GM19438 (cell line): ENCODE results near the gene NHP2.
"Not testable (repeated sequence)": the region's sequence is repeated elsewhere in the genome, so short reads cannot be mapped to it uniquely, and the experiment has no call there.

Experiments used
- ATAC-seq: cut with Tn5 transposase; IDR thresholded peaks from one replicate; pipeline ENCODE4 v1.9.1; 2021; ENCODE audit warnings: low read depth; ENCODE audit not compliant: unreplicated experiment

NHP2 gene

DNA sequence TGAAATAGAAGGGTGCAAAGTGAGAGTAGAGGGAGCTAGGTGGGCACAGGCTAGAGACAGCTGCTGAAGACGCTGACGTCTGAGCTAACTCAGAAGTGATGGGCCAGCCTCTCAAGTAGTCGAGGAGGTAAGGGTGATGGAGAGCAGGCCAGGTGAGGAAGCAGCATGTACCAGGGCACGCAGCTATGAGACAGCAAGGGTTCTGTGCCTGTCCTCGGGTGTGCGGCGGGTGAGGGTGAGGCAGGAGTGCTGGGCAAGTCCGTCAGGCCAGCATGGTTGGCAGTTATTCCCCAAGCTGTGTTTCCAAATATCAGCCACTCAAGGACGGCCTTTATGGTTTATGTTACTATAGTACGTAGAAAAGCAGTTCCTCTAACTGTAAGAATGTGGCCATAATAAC, 16.7 kb downstream of the NHP2 start:
- ATAC-seq, result no peak

- ATAC-seq, result no peak
These were observed 22.2 kb downstream of the NHP2 start for GRCh38 chr5:178131446-178131996.

- peak; percentile 72 for ATAC-seq
These were observed 22.9 kb downstream of the NHP2 start, which contains the start of gene RMND5B for GRCh38 chr5:178130576-178131445. TSS of gene RMND5B (plus strand) at chr5:178131014. CDS start at chr5:178138120, 7,106 bp downstream.

GRCh38 chr5:178130234-178130575, 23.5 kb downstream of the NHP2 start:
- ATAC-seq, result not testable (repeated sequence)

DNA sequence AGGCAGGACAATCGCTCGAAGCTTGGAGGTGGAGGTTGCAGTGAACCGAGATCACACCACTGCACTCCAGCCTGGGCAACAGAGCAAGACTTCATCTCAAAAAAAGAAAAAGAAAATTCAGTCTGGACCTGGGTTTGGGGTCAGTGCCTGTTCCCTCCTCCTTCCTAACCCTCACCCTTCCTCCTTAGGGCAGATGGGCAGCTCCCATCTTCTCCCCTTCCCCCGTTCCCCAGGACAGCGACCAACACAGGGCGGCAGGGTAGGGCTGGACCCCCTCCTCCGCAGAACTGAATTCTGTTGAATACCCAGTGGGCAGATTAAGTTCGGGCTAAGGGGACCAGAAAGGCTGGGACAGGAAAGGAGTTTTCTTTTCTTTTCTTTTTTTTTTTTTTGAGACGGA, 24.4 kb downstream of the NHP2 start:
- ATAC-seq, result no peak

DNA sequence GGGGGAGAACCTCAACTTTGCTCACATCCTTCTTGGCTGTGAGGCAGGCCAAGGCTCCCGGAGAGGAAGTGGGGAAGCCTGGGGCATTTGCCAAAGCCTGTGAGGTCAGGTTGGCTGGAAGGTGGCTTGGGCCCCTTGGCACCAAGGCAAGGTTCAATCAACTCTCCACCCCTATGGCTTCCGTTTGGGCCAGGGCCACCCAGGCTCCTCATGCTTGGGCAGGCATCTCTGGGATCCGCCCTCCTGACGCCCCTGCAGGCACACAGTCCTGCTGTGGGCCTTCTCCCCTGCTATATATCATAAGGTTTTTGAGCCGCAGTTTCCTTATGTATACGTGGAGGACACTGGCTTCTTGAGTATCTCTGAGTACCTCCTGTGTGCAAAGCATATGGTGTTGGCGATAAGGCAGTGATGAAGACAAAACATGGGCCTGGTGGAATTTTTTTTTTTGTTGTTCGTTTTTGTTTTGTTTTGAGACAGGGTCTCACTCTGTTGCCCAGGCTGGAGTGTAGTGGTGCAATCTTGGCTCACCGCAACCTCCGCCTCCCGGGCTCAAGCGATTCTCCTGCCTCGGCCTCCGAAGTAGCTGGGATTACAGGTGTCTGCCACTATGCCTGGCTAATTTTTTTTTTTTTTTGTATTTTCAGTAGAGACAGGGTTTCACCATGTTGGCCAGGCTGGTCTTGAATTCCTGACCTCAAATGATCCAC, 26.2 kb downstream of the NHP2 start:
- not testable (repeated sequence) for ATAC-seq

DNA sequence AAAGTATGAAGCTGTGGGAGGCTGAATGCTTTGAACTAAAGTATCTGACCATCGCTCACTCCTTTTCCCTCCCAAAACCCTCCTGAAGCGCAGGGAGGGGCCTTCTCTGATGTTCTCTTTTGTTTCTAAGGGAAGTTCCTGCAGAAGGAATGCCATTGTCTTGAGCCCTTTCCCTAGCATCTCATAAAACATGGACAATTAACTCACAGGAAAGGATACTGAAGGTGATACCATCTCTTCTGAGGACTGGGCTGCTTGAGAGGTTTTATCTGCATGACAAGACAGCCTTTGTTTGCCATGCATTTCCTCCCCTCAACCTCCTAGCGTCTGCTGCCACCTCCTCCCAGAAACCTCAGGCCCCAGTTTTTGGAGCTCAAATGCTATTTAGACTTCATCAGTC, 27.1 kb downstream of the NHP2 start:
- no peak for ATAC-seq

DNA sequence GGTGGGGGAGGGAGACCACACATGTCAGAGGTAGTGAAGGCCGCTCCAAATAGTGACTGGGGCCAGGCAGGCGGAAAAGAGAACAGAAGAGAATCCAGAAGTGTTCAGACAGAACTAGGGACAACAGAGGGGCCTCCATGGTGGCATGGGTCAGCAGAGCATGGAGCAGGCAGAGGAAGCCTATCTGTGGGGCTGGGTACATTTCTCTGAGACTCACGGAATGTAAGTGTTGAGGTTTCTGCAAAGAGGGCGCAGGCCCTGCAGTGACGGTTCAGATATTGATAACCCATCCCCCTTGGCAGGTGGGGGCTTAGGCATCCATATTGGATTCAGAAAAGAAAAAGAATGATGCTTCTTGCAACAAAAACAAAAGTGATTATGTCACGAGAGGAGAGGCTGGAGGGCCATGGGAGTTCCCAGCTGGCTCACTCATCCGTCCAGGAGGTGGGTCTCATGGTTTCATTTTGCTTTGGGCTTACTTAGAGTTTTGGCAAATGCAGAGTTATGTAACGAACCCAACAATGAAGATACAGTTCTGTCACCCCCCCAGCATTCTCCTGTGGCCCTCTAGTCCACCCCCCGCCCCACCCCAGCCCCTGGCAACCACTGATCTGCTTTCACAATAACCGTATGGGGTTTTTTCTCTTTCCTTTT, 28.3 kb downstream of the NHP2 start:
- no peak for ATAC-seq

- ATAC-seq, result no peak
These were observed 29.4 kb downstream of the NHP2 start for GRCh38 chr5:178123966-178124925.

DNA sequence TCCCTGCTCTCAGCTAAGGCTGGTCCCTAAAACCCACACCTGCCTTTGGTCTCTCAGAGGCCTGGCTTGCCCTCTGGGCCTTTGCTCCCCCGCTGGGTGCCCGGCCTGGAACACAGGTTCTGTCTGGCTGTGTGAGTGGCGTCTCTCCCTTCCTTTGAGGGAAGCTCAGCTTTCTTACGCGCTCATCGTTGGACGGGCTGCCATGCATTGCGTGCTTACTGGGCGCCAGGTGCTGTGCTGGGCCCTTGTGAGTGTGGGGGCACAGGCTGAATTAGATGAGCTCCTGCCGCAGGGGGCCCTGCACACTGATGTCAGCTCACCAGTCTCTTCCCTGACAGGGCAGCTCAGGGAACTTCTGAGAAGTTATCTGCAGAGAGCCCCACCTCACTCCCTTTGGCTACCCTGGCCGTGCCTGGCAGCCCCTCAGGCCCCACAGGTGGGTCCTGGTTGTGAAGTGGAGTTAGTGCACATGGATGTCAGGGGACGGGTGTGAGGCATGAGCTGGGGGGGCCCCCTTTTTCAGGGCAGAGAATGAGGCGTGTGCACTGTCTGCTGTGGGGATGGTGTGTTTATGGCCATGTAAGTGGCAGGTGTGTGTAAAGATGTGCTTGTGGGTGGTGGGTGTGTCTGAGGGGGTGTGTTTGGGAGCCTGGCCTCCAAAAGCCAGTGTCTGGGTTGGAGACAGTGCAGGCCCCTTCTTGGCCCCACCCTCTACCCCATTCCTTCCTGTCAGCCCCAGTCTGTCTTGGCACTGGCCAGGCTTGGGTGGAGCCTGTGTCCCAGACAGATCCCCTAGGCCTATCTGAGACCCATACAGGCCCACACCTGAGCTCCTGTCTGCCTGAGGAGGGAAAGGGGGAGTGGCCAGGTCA, 30.4 kb downstream of the NHP2 start:
- no peak for ATAC-seq

DNA sequence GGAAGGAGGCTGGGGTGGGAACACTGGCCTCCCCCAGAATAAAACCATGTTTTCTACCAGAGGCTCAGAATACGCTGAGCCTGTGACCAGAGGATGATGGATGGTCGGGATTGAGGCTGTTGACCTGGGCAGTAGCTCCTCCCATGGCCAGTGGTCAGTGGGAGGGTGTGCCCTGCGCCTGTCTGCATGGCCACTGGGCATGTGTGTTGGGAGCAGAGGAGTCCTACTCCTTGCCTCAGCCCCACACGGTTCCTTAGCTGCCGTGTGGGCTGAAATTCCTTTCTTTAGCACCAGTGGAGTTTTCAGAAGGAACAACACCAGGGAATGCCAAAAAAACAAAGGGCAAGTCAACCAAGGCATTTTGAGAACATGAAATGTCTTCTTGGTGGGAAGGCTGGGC, 31.3 kb downstream of the NHP2 start:
- no peak for ATAC-seq

DNA sequence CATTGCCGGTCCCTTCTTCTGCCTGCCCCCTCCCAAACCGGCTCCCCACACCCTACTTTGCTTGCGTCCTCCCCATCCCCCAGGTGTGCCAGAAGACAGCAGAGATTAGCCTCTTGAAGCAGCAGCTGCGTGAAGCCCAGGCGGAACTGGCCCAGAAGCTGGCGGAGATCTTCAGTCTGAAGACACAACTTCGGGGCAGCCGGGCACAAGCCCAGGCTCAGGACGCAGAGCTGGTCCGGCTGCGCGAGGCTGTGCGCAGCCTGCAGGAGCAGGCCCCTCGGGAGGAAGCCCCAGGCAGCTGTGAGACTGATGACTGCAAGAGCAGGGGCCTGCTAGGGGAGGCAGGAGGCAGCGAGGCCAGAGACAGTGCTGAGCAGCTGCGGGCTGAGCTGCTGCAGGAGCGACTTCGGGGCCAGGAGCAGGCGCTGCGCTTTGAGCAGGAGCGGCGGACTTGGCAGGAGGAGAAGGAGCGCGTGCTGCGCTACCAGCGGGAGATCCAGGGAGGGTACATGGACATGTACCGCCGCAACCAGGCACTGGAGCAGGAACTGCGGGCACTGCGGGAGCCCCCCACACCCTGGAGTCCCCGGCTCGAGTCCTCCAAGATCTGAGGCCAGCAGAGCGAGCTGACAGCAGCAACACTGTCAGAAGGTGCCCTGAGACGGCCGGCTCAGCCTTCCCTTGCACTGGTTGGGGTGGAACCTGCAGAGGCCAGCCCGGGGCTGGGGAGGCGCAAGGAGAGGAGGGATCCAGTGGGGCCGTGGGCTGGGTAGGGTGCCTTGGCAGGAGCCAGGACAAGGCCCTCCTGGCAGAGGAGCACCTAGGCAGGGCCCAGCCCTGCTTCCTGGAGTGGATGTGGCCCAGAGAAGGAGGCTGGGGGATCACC, 32.1 kb downstream of the NHP2 start:
- no peak for ATAC-seq

- peak; percentile 76 for ATAC-seq
These were observed 32.9 kb downstream of the NHP2 start for GRCh38 chr5:178120607-178121357.

DNA sequence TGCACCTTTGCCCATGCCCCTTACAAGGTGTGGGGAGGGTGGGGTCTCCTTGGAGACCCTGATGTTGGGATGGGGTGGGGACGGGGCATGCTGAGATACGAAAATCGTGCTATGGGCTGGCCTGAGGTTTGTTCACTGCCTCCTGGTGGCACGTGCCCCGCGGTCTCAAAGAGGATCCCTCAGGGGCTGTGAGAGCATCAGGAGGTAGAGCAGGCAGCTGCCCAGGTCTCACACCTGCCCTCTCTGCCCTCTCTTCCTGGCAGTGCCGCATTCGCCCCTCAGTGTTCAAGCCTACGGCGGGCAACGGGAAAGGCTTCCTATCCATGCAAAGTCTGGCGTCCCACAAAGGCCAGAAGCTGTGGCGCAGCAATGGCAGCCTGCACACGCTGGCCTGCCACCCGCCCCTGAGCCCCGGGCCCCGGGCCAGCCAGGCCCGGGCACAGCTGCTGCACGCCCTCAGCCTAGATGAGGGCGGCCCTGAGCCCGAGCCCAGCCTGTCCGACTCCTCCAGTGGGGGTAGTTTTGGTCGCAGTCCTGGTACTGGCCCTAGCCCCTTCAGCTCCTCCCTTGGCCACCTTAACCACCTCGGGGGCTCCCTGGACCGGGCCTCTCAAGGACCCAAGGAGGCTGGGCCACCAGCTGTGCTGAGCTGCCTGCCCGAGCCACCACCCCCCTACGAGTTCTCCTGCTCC, 33.6 kb downstream of the NHP2 start:
- no peak for ATAC-seq

DNA sequence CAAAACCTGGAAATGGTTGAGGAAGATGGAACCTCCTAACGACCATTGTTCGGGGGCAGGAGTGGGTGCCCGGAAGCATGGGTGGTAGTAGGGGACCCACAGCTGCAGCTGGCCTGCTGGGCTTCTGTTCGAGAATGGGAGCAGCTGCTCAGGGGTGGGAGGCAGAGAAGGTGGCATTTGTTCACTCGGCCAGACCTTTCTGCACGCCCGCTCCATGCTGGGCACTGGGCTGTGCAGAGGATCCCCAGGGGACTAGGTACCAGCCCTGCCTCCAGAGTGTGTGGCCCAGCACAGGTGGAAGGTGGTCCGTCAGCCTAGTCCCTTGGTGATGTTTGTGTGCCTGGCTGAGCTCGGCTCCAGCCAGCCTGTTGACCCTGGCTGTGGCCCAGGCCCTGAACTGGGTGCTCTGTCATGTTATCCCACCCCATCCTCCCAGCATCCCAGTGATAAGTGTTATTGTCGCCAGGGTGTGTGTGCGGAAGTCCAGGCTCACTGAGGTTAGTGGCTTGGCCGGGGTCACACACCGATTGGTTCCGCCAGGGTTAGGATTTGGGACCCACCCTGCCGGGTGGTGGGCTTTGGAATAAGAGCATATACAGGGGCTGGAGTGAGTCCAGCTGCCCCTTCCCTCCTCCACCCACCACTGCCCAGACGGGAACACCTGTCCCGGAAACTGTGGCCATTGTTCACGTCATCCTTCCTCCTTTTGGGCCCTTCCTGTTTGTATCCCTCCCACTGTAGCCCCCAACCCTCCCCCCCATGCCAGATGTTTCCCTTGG, 35.6 kb downstream of the NHP2 start:
- no peak for ATAC-seq
